Loucy (cell line): ENCODE measurements around the gene TECPR2.

Source experiments
- H2AFZ ChIP-seq: fragments of 200-600 bp; sonication (generic); 2 replicates; pipeline ENCODE4 v1.6.0; 2016; ENCODE audit warnings: antibody characterized with exemption, mild to moderate bottlenecking, low read length, moderate library complexity
- H3F3A ChIP-seq: fragments of 200-600 bp; 2 replicates; pipeline ENCODE4 v1.6.0; 2016; ENCODE audit warnings: antibody characterized with exemption, low read depth, mild to moderate bottlenecking
- H3K27me3 ChIP-seq: fragments of 200-600 bp; sonication (generic); 2 replicates; pipeline ENCODE4 v1.6.1; 2014; ENCODE audit warnings: low read length, mild to moderate bottlenecking; ENCODE audit not compliant: insufficient read depth, poor library complexity, severe bottlenecking
- H3K36me3 ChIP-seq: fragments of 200-600 bp; sonication (generic); 2 replicates; pipeline ENCODE4 v1.6.1; 2016; ENCODE audit warnings: low read length; ENCODE audit not compliant: insufficient read depth
- H3K4me1 ChIP-seq: fragments of 200-600 bp; sonication (generic); 2 replicates; pipeline ENCODE4 v1.5.1; 2014; ENCODE audit warnings: low read length, mild to moderate bottlenecking; ENCODE audit not compliant: insufficient read depth, poor library complexity, severe bottlenecking
- H3K4me2 ChIP-seq: fragments of 200-600 bp; sonication (generic); 2 replicates; pipeline ENCODE4 v1.6.0; 2014; ENCODE audit warnings: antibody characterized with exemption, low read length, low read depth, mild to moderate bottlenecking; ENCODE audit not compliant: poor library complexity, severe bottlenecking
- H3K4me3 ChIP-seq: fragments of 200-600 bp; sonication (generic); 2 replicates; pipeline ENCODE4 v1.5.1; 2014; ENCODE audit warnings: low read length, mild to moderate bottlenecking, mixed read lengths; ENCODE audit not compliant: poor library complexity, severe bottlenecking
- H3K79me2 ChIP-seq: fragments of 200-600 bp; sonication (generic); 2 replicates; pipeline ENCODE4 v1.6.1; 2014; ENCODE audit warnings: low read length; ENCODE audit not compliant: insufficient read depth
- H3K9ac ChIP-seq: fragments of 200-600 bp; sonication (generic); 2 replicates; pipeline ENCODE4 v1.6.0; 2014; ENCODE audit warnings: mild to moderate bottlenecking, low read depth, low read length, moderate library complexity; ENCODE audit not compliant: poor library complexity, severe bottlenecking
- H3K9me2 ChIP-seq: fragments of 200-600 bp; sonication (generic); replicated peaks from 2 replicates; pipeline ENCODE4 v1.6.1; 2016; ENCODE audit warnings: low read depth, low read length, mixed read lengths
- H3K9me3 ChIP-seq: fragments of 200-600 bp; sonication (generic); 2 replicates; pipeline ENCODE4 v1.6.1; 2014; ENCODE audit warnings: mild to moderate bottlenecking, antibody characterized with exemption, low read length, low read depth; ENCODE audit not compliant: insufficient read depth
- H4K20me1 ChIP-seq: fragments of 200-600 bp; sonication (generic); 2 replicates; pipeline ENCODE4 v1.6.0; 2014; ENCODE audit warnings: antibody characterized with exemption, low read length, mild to moderate bottlenecking; ENCODE audit not compliant: insufficient read depth, poor library complexity, severe bottlenecking
- CTCF ChIP-seq: fragments of 200-600 bp; sonication (generic); conservative IDR thresholded peaks from 2 replicates; pipeline ENCODE4 v1.5.1; 2014; ENCODE audit warnings: mild to moderate bottlenecking, antibody characterized with exemption, low read length
- EZH2phosphoT487 ChIP-seq: fragments of 200-600 bp; IDR thresholded peaks from 2 replicates; pipeline ENCODE4 v1.6.1; 2018; ENCODE audit warnings: antibody characterized with exemption, mild to moderate bottlenecking, moderate library complexity, borderline replicate concordance

The TECPR2 gene

GRCh38 chr14:102362545-102363181 is at the start of gene TECPR2, which contains the start of gene CINP:
Gene TECPR2 (plus strand): TSS chr14:102362941. CDS start chr14:102376722, 13,781 bp downstream.
Gene CINP (minus strand): TSS chr14:102362890. CDS start chr14:102362851, 39 bp downstream.
- Histone ChIP-seq H3K4me2 (peak within 1 kb of the TSS; percentile 86), H3K4me3 (peak within 1 kb of the TSS; percentile 77), H3F3A (no peaks in the 10 kb centered on the region), H4K20me1 (no peaks in the 10 kb centered on the region), H2AFZ (peak within 1 kb of the TSS; percentile 97), H3K79me2 (peaks cover 24% of the 10 kb centered on the region), H3K36me3 (no peaks in the 10 kb centered on the region), H3K27me3 (no peaks in the 10 kb centered on the region), H3K9ac (peak within 1 kb of the TSS; percentile 75), H3K9me3 (no peaks in the 10 kb centered on the region), H3K9me2 (no peaks in the 10 kb centered on the region), H3K4me1 (peaks cover 34% of the 10 kb centered on the region)
- TF ChIP-seq EZH2phosphoT487 (no peak), CTCF (no peak)

GRCh38 chr14:102314242-102315011 is 48.3 kb upstream of the TECPR2 start:
- H3K4me1 ChIP-seq: peaks cover 22% of the 10 kb centered on the region
- no peaks in the 10 kb centered on the region for H3K27me3 ChIP-seq
- TF ChIP-seq CTCF: peak; percentile 90
- no peak for TF ChIP-seq EZH2phosphoT487
- H3F3A ChIP-seq: no peaks in the 10 kb centered on the region
- no peaks in the 10 kb centered on the region for H3K9me3 ChIP-seq
- no peaks in the 10 kb centered on the region for H4K20me1 ChIP-seq
- H3K4me2 ChIP-seq: peak overlapping the region; percentile 69
- no peaks in the 10 kb centered on the region for H3K9me2 ChIP-seq
- H2AFZ ChIP-seq: peak overlapping the region; percentile 95
- H3K36me3 ChIP-seq: no peaks in the 10 kb centered on the region
- H3K9ac ChIP-seq: peak overlapping the region; percentile 71
- peak overlapping the region; percentile 79 for H3K4me3 ChIP-seq
- H3K79me2 ChIP-seq: 0 out of 2 replicates have a peak, but pooled peaks cover 4% of the 10 kb centered on the region

- Histone ChIP-seq H3K79me2 (peaks cover 7% of the 10 kb centered on the region; the same call in 1 of the 2 replicates), H3K36me3 (no peaks in the 10 kb centered on the region), H3F3A (no peaks in the 10 kb centered on the region), H3K4me3 (peak overlapping the region; percentile 79), H3K9ac (peak overlapping the region; percentile 71), H3K4me2 (peak overlapping the region; percentile 69), H2AFZ (no peak overlapping the region; the same call in 1 of the 2 replicates), H3K9me2 (no peaks in the 10 kb centered on the region), H4K20me1 (no peaks in the 10 kb centered on the region), H3K27me3 (no peaks in the 10 kb centered on the region), H3K4me1 (peaks cover 22% of the 10 kb centered on the region), H3K9me3 (no peaks in the 10 kb centered on the region)
- TF ChIP-seq EZH2phosphoT487: no peak
- no peak for TF ChIP-seq CTCF
Measured at GRCh38 chr14:102315121-102315520, 47.6 kb upstream of the TECPR2 start.
